Fibroblast of lung (primary cell): ENCODE data around the gene THUMPD1. TPM values are rescaled to one million over a fixed set of nuclear protein-coding genes. Genes with fewer than 3 reads are reported as not detected.

ENCODE experiments used
- DNase-seq, 2 donors: peaks; one replicate each; pipeline versions ENCODE4 v3.0.0 to v3.0.0-alpha.2; 2010; ENCODE audit warnings: low read depth in 2 of 2
- H2AFZ ChIP-seq: 2 replicates; pipeline ENCODE4 v1.5.1; 2012; ENCODE audit warnings: low read length, control low read depth, inconsistent platforms
- H3K27ac ChIP-seq: 2 replicates; pipeline ENCODE4 v1.5.1; 2011; ENCODE audit warnings: low read length, control low read depth; ENCODE audit not compliant: insufficient read depth
- H3K27me3 ChIP-seq: 2 replicates; pipeline ENCODE4 v1.5.1; 2011; ENCODE audit warnings: mild to moderate bottlenecking, low read length; ENCODE audit not compliant: control insufficient read depth, insufficient read depth
- H3K36me3 ChIP-seq: 2 replicates; pipeline ENCODE4 v1.5.1; 2011; ENCODE audit warnings: low read length; ENCODE audit not compliant: control insufficient read depth, insufficient read depth
- H3K4me1 ChIP-seq: 2 replicates; pipeline ENCODE4 v1.5.1; 2011; ENCODE audit warnings: low read length; ENCODE audit not compliant: control insufficient read depth, insufficient read depth; ENCODE audit errors: extremely low read depth
- H3K4me2 ChIP-seq: 2 replicates; pipeline ENCODE4 v1.5.1; 2011; ENCODE audit warnings: low read length, control low read depth; ENCODE audit not compliant: insufficient read depth; ENCODE audit errors: extremely low read depth
- H3K4me3 ChIP-seq, 4 experiments: fragments of 200-600 bp in 1 of 4; sonication (generic) in 1 of 4; replicated peaks in 1 of 4; 2 replicates each; pipeline ENCODE4 v1.5.1; 2011 to 2016; ENCODE audit warnings: low read length in 4 of 4, low read depth in 3 of 4, mild to moderate bottlenecking in 3 of 4, control low read depth in 2 of 4, inconsistent platforms in 1 of 4, mixed read lengths in 1 of 4; ENCODE audit not compliant: insufficient read depth in 1 of 4; ENCODE audit errors: control extremely low read depth in 1 of 4
- H3K79me2 ChIP-seq: 2 replicates; pipeline ENCODE4 v1.5.1; 2012; ENCODE audit warnings: mild to moderate bottlenecking, low read length, inconsistent platforms; ENCODE audit not compliant: control insufficient read depth, insufficient read depth
- H3K9ac ChIP-seq: 2 replicates; pipeline ENCODE4 v1.5.1; 2011; ENCODE audit warnings: mild to moderate bottlenecking, low read length, control low read depth; ENCODE audit not compliant: insufficient read depth
- H3K9me3 ChIP-seq: 2 replicates; pipeline ENCODE4 v1.5.1; 2012; ENCODE audit warnings: low read depth, low read length; ENCODE audit not compliant: control insufficient read depth, insufficient read depth
- H4K20me1 ChIP-seq: 2 replicates; pipeline ENCODE4 v1.5.1; 2011; ENCODE audit warnings: low read length; ENCODE audit not compliant: control insufficient read depth, insufficient read depth; ENCODE audit errors: extremely low read depth
- CTCF ChIP-seq, 2 donors: IDR thresholded peaks in 1 of 2; conservative IDR thresholded peaks in 1 of 2; 1 replicate in 1 of 2; 2 replicates in 1 of 2; pipeline ENCODE4 v1.5.1; 2011 to 2012; ENCODE audit warnings: low read length in 2 of 2, control low read depth in 1 of 2, inconsistent platforms in 1 of 2, low read depth in 1 of 2, mild to moderate bottlenecking in 1 of 2
- EZH2 ChIP-seq: IDR thresholded peaks from 2 replicates; pipeline ENCODE4 v1.5.1; 2012; ENCODE audit warnings: low read length, control low read depth, mild to moderate bottlenecking; ENCODE audit errors: missing control alignments
- polyA plus RNA-seq, 2 donors: library from polyadenylated mRNA; depleted of rRNA in 1 of 2; stranded (reverse) in 1 of 2; unstranded in 1 of 2; fragments of >200 nt; gene quantifications; 2 replicates each; pipeline ENCODE4 v1.2.1, GENCODE V29; 2011 to 2012; ENCODE audit warnings: missing spikeins in 1 of 2
- total RNA-seq: library from RNA; depleted of rRNA; stranded (reverse); fragments of >200 nt; gene quantifications from 2 replicates; pipeline ENCODE4 v1.2.1, GENCODE V29; 2014

The THUMPD1 gene
- total and polyA plus RNA-seq, 2 donors (not counting 1 experiment from before 2014, with no cell fraction given): 31.0 to 54.3 TPM

DNA sequence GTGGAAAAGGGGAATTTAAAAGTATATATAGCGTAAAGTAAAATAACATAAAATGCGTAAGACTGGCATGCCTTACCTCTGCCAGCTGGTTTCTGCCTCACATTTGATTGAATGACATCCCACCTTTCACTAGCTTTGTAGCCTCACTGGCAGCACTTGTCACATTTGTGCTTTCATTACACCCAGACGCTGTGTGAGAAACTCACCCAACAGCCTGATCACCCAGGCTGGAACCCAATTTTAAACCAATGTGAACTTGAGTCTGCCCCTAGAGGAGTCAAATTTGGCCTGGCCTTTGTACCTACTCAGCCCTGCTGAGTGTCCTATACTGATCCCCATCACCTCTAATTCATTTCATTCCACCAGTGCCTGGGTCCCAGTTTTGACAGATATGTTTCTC is 4.8 kb upstream of the THUMPD1 start:
- no peak for DNase-seq
- H3K9me3 ChIP-seq: no peaks in the 10 kb centered on the region
- H3K79me2 ChIP-seq: no peaks in the 10 kb centered on the region
- no peak overlapping the region for H3K4me2 ChIP-seq
- no peak overlapping the region for H2AFZ ChIP-seq
- no peaks in the 10 kb centered on the region for H3K36me3 ChIP-seq
- H3K27me3 ChIP-seq: no peaks in the 10 kb centered on the region
- no peak overlapping the region for H3K27ac ChIP-seq
- H4K20me1 ChIP-seq: no peaks in the 10 kb centered on the region
- no peaks in the 10 kb centered on the region for H3K4me1 ChIP-seq
- H3K4me3 ChIP-seq: no peak overlapping the region
- no peak overlapping the region for H3K9ac ChIP-seq
- TF ChIP-seq CTCF (conservative IDR thresholded peaks at IDR 0.05 in 1 of 2, IDR thresholded peaks at IDR 0.05 in 1 of 2; ENCODE audit: low read depth in 1 of 2, low read length in 2 of 2) (no peak), EZH2 (no peak)

GRCh38 chr16:20744922-20745440 is 3.4 kb upstream of the THUMPD1 start:
- no peak overlapping the region for H3K9ac ChIP-seq
- no peak overlapping the region for H2AFZ ChIP-seq
- H3K4me3 ChIP-seq: no peak overlapping the region
- DNase-seq: no peak
- H3K79me2 ChIP-seq: peaks cover 12% of the 10 kb centered on the region
- no peaks in the 10 kb centered on the region for H4K20me1 ChIP-seq
- no peak overlapping the region for H3K4me2 ChIP-seq
- H3K27ac ChIP-seq: no peak overlapping the region
- H3K4me1 ChIP-seq: no peaks in the 10 kb centered on the region
- H3K36me3 ChIP-seq: no peaks in the 10 kb centered on the region
- H3K27me3 ChIP-seq: no peaks in the 10 kb centered on the region
- TF ChIP-seq CTCF (conservative IDR thresholded peaks at IDR 0.05 in 1 of 2, IDR thresholded peaks at IDR 0.05 in 1 of 2; ENCODE audit: low read depth in 1 of 2, low read length in 2 of 2): no peak
- TF ChIP-seq EZH2: no peak
- no peaks in the 10 kb centered on the region for H3K9me3 ChIP-seq

GRCh38 chr16:20743591-20743990 is 2.0 kb upstream of the THUMPD1 start:
- no peak overlapping the region for H2AFZ ChIP-seq
- no peaks in the 10 kb centered on the region for H4K20me1 ChIP-seq
- peaks cover 2% of the 10 kb centered on the region for H3K4me1 ChIP-seq
- H3K4me3 ChIP-seq: no peak overlapping the region
- no peak for DNase-seq
- no peaks in the 10 kb centered on the region for H3K27me3 ChIP-seq
- peaks cover 24% of the 10 kb centered on the region for H3K79me2 ChIP-seq
- no peaks in the 10 kb centered on the region for H3K36me3 ChIP-seq
- H3K27ac ChIP-seq: no peak overlapping the region
- H3K9ac ChIP-seq: no peak overlapping the region
- H3K4me2 ChIP-seq: no peak overlapping the region
- H3K9me3 ChIP-seq: no peaks in the 10 kb centered on the region
- TF ChIP-seq EZH2 (no peak), CTCF (conservative IDR thresholded peaks at IDR 0.05 in 1 of 2, IDR thresholded peaks at IDR 0.05 in 1 of 2; ENCODE audit: low read depth in 1 of 2, low read length in 2 of 2) (no peak)
